ENCODE measurements around the gene PCOLCE2.

PCOLCE2 gene

GRCh38 chr3:142915636-142916035 lies 26.8 kb upstream of the PCOLCE2 start:
- Histone ChIP-seq H3K27me3 (ENCODE audit: insufficient read depth, low read length) (peaks cover 3% of the 10 kb centered on the region; the same call in 1 of the 2 replicates), H3K27ac (ENCODE audit: low read depth, low read length, poor library complexity, severe bottlenecking) (no peak overlapping the region), H3K79me2 (ENCODE audit: insufficient read depth, low read length) (no peaks in the 10 kb centered on the region), H3K4me1 (ENCODE audit: insufficient read depth, low read length, severe bottlenecking) (no peaks in the 10 kb centered on the region), H3K4me2 (ENCODE audit: low read length) (no peak overlapping the region), H3F3A (ENCODE audit: insufficient read depth, low read length) (no peaks in the 10 kb centered on the region), H3K9me2 (ENCODE audit: low read depth, low read length) (no peaks in the 10 kb centered on the region), H2AFZ (ENCODE audit: low read length) (no peak overlapping the region), H3K9ac (ENCODE audit: low read length) (no peak overlapping the region), H3K9me3 (ENCODE audit: low read length) (no peaks in the 10 kb centered on the region), H4K20me1 (ENCODE audit: insufficient read depth, low read length) (no peaks in the 10 kb centered on the region), H3K4me3 (ENCODE audit: low read depth, low read length, poor library complexity, severe bottlenecking) (no peak overlapping the region), H3K36me3 (ENCODE audit: insufficient read depth, low read length) (no peaks in the 10 kb centered on the region)
- TF ChIP-seq CTCF (IDR thresholded peaks at IDR 0.05; ENCODE audit: low read length) = no peak
- no peak for TF ChIP-seq EZH2 (IDR thresholded peaks at IDR 0.05; ENCODE audit: borderline replicate concordance, low read length)

- Histone ChIP-seq H3K9ac (ENCODE audit: low read length) (no peak overlapping the region), H3K79me2 (ENCODE audit: insufficient read depth, low read length) (no peaks in the 10 kb centered on the region), H3K4me1 (ENCODE audit: insufficient read depth, low read length, severe bottlenecking) (no peaks in the 10 kb centered on the region), H3K9me2 (ENCODE audit: low read depth, low read length) (no peaks in the 10 kb centered on the region), H4K20me1 (ENCODE audit: insufficient read depth, low read length) (no peaks in the 10 kb centered on the region), H3K27ac (ENCODE audit: low read depth, low read length, poor library complexity, severe bottlenecking) (no peak overlapping the region), H3F3A (ENCODE audit: insufficient read depth, low read length) (no peaks in the 10 kb centered on the region), H3K36me3 (ENCODE audit: insufficient read depth, low read length) (no peaks in the 10 kb centered on the region), H3K9me3 (ENCODE audit: low read length) (no peaks in the 10 kb centered on the region), H3K4me3 (ENCODE audit: low read depth, low read length, poor library complexity, severe bottlenecking) (no peak overlapping the region), H3K27me3 (ENCODE audit: insufficient read depth, low read length) (peaks cover 3% of the 10 kb centered on the region; the same call in 1 of the 2 replicates), H2AFZ (ENCODE audit: low read length) (no peak overlapping the region), H3K4me2 (ENCODE audit: low read length) (no peak overlapping the region)
- no peak for TF ChIP-seq EZH2 (IDR thresholded peaks at IDR 0.05; ENCODE audit: borderline replicate concordance, low read length)
- TF ChIP-seq CTCF (IDR thresholded peaks at IDR 0.05; ENCODE audit: low read length) = no peak
Measured at GRCh38 chr3:142914286-142914811, 25.5 kb upstream of the PCOLCE2 start.

GRCh38 chr3:142913432-142913831 lies 24.5 kb upstream of the PCOLCE2 start:
- no peaks in the 10 kb centered on the region for H4K20me1 ChIP-seq (ENCODE audit: insufficient read depth, low read length)
- no peak overlapping the region for H3K9ac ChIP-seq (ENCODE audit: low read length)
- no peaks in the 10 kb centered on the region for H3K9me2 ChIP-seq (ENCODE audit: low read depth, low read length)
- no peaks in the 10 kb centered on the region for H3K36me3 ChIP-seq (ENCODE audit: insufficient read depth, low read length)
- no peaks in the 10 kb centered on the region for H3K4me1 ChIP-seq (ENCODE audit: insufficient read depth, low read length, severe bottlenecking)
- H2AFZ ChIP-seq (ENCODE audit: low read length) = no peak overlapping the region
- H3F3A ChIP-seq (ENCODE audit: insufficient read depth, low read length) = no peaks in the 10 kb centered on the region
- peaks cover 3% of the 10 kb centered on the region; the same call in 1 of the 2 replicates for H3K27me3 ChIP-seq (ENCODE audit: insufficient read depth, low read length)
- TF ChIP-seq EZH2 (IDR thresholded peaks at IDR 0.05; ENCODE audit: borderline replicate concordance, low read length) = no peak
- no peaks in the 10 kb centered on the region for H3K9me3 ChIP-seq (ENCODE audit: low read length)
- H3K4me2 ChIP-seq (ENCODE audit: low read length) = no peak overlapping the region
- no peak overlapping the region for H3K27ac ChIP-seq (ENCODE audit: low read depth, low read length, poor library complexity, severe bottlenecking)
- H3K4me3 ChIP-seq (ENCODE audit: low read depth, low read length, poor library complexity, severe bottlenecking) = no peak overlapping the region
- no peaks in the 10 kb centered on the region for H3K79me2 ChIP-seq (ENCODE audit: insufficient read depth, low read length)
